HCT116 (cell line): ENCODE measurements around the gene ANKMY2. TPM values are rescaled to one million over a fixed set of nuclear protein-coding genes. Genes with fewer than 3 reads are reported as not detected.

ENCODE experiments used
- ATAC-seq: fragments of 200-7000 bp; cut with Tn5 transposase; 2 replicates; pipeline ENCODE4 v1.9.1; 2020; ENCODE audit warnings: mild to moderate bottlenecking, moderate library complexity
- BruUV-seq: library from RNA; stranded (reverse); fragments of 400-500 nt; replicated peaks from 2 replicates; lab custom pipeline; 2021; lab: Mats Ljungman, UMichigan
- CTCF ChIA-PET: fragments of 300-600 bp; sonication (Branson Sonifier 250); formaldehyde crosslinking; loops from one replicate; lab custom pipeline; 2021; ENCODE audit warnings: antibody characterized with exemption; lab: Charles Lee
- POLR2A ChIA-PET: fragments of 300-600, 350-600 bp; sonication (Branson Sonifier 250); formaldehyde crosslinking; loops from one replicate; lab custom pipeline; 2021; ENCODE audit warnings: antibody characterized with exemption; lab: Charles Lee
- RAD21 ChIA-PET, 2 experiments: fragments of 300-600 bp; sonication (Branson Sonifier 250); formaldehyde crosslinking; loops; one replicate each; lab custom pipeline; 2023; ENCODE audit warnings: low total read pairs in 2 of 2; ENCODE audit not compliant: uncharacterized antibody in 2 of 2, unreplicated experiment in 2 of 2, low non-redundant PET in 1 of 2; lab: Charles Lee
- DNase-seq: peaks from one replicate; pipeline ENCODE4 v3.0.0-alpha.2; 2010; ENCODE audit warnings: low read depth, low spot score
- H2AFZ ChIP-seq: fragments of 200-600 bp; shearing (Covaris generic), sonication (generic); 2 replicates; pipeline ENCODE4 v1.6.1; 2017; ENCODE audit warnings: low read depth, mixed run types, mixed read lengths, antibody characterized with exemption, low read length; ENCODE audit not compliant: poor library complexity, severe bottlenecking
- H3K27ac ChIP-seq: 2 replicates; pipeline ENCODE4 v1.5.1; 2012; ENCODE audit warnings: low read depth, low read length
- H3K27me3 ChIP-seq: fragments of 200-600 bp; sonication (generic); 2 replicates; pipeline ENCODE4 v1.6.1; 2016; ENCODE audit warnings: mixed run types, low read length, mixed read lengths; ENCODE audit not compliant: insufficient read depth
- H3K36me3 ChIP-seq, 2 experiments: fragments of 200-500 bp in 1 of 2; fragments of 200-600 bp in 1 of 2; sonication (Bioruptor generic) in 1 of 2; sonication (generic) in 1 of 2; 2 replicates each; pipeline versions ENCODE4 v1.5.1 to v1.6.1; 2014 to 2016; ENCODE audit warnings: low read length in 2 of 2, inconsistent platforms in 1 of 2, mixed read lengths in 1 of 2, mixed run types in 1 of 2; ENCODE audit not compliant: insufficient read depth in 2 of 2, control insufficient read depth in 1 of 2
- H3K4me1 ChIP-seq, 2 experiments: fragments of 200-600 bp in 1 of 2; sonication (generic) in 1 of 2; 2 replicates each; pipeline versions ENCODE4 v1.5.1 to v1.6.1; 2012 to 2017; ENCODE audit warnings: low read length in 2 of 2, inconsistent platforms in 1 of 2, mild to moderate bottlenecking in 1 of 2, mixed read lengths in 1 of 2, mixed run types in 1 of 2, moderate library complexity in 1 of 2; ENCODE audit not compliant: insufficient read depth in 2 of 2, control insufficient read depth in 1 of 2
- H3K4me2 ChIP-seq: fragments of 200-600 bp; sonication (generic); 2 replicates; pipeline ENCODE4 v1.6.1; 2017; ENCODE audit warnings: mixed run types, low read length, mixed read lengths
- H3K4me3 ChIP-seq, 2 experiments: fragments of 200-600 bp in 1 of 2; sonication (generic) in 1 of 2; replicated peaks in 1 of 2; 2 replicates each; pipeline ENCODE4 v1.5.1; 2011 to 2016; ENCODE audit warnings: low read length in 2 of 2, control low read depth in 1 of 2, low read depth in 1 of 2, mild to moderate bottlenecking in 1 of 2, mixed read lengths in 1 of 2, mixed run types in 1 of 2
- H3K79me2 ChIP-seq: fragments of 200-600 bp; sonication (generic); 2 replicates; pipeline ENCODE4 v1.6.1; 2017; ENCODE audit warnings: mild to moderate bottlenecking, mixed run types, low read length, moderate library complexity, mixed read lengths; ENCODE audit not compliant: insufficient read depth
- H3K9ac ChIP-seq: fragments of 200-600 bp; sonication (generic); 2 replicates; pipeline ENCODE4 v1.6.1; 2016; ENCODE audit warnings: low read length, mixed read lengths
- H3K9me2 ChIP-seq: fragments of 200-600 bp; sonication (generic), shearing (Covaris generic); 2 replicates; pipeline ENCODE4 v1.6.1; 2017; ENCODE audit warnings: mixed run types, mild to moderate bottlenecking, moderate library complexity; ENCODE audit not compliant: insufficient read depth
- H3K9me3 ChIP-seq, 2 experiments: fragments of 200-500 bp in 1 of 2; fragments of 200-600 bp in 1 of 2; sonication (Bioruptor generic) in 1 of 2; sonication (generic) in 1 of 2; 2 replicates each; pipeline ENCODE4 v1.6.1; 2014 to 2017; ENCODE audit warnings: low read length in 2 of 2, mixed read lengths in 2 of 2, inconsistent platforms in 1 of 2, low read depth in 1 of 2, mild to moderate bottlenecking in 1 of 2, mixed run types in 1 of 2, moderate library complexity in 1 of 2; ENCODE audit not compliant: control insufficient read depth in 1 of 2, insufficient read depth in 1 of 2
- H4K20me1 ChIP-seq: fragments of 200-600 bp; sonication (generic), shearing (Covaris generic); 2 replicates; pipeline ENCODE4 v1.6.1; 2017; ENCODE audit warnings: mixed run types, mild to moderate bottlenecking, moderate library complexity; ENCODE audit not compliant: insufficient read depth
- ATF3 ChIP-seq: IDR thresholded peaks from 2 replicates; pipeline ENCODE4 v1.6.1; 2012
- CBX3 ChIP-seq: IDR thresholded peaks from 2 replicates; pipeline ENCODE4 v1.6.1; 2012; ENCODE audit warnings: low read depth
- CEBPB ChIP-seq: IDR thresholded peaks from 2 replicates; pipeline ENCODE4 v1.6.1; 2012; ENCODE audit warnings: low read depth
- CTCF ChIP-seq, 3 experiments: fragments of 200-600 bp in 1 of 3; sonication (generic) in 1 of 3; IDR thresholded peaks in 2 of 3; conservative IDR thresholded peaks in 1 of 3; 2 replicates each; pipeline ENCODE4 v1.5.1; 2012 to 2017; ENCODE audit warnings: low read depth in 2 of 3, low read length in 2 of 3, antibody characterized with exemption in 1 of 3, borderline replicate concordance in 1 of 3, control low read depth in 1 of 3, mild to moderate bottlenecking in 1 of 3, mixed read lengths in 1 of 3, mixed run types in 1 of 3, moderate library complexity in 1 of 3; ENCODE audit not compliant: insufficient read depth in 1 of 3
- EGR1 ChIP-seq: IDR thresholded peaks from 2 replicates; pipeline ENCODE4 v1.6.1; 2012; ENCODE audit warnings: low read depth
- EZH2 ChIP-seq: fragments of 200-600 bp; sonication (generic); IDR thresholded peaks from 2 replicates; pipeline ENCODE4 v1.6.1; 2017; ENCODE audit warnings: antibody characterized with exemption, mixed run types
- EZH2phosphoT487 ChIP-seq: fragments of 200-600 bp; IDR thresholded peaks from 2 replicates; pipeline ENCODE4 v1.6.1; 2018; ENCODE audit warnings: antibody characterized with exemption, borderline replicate concordance
- FOSL1 ChIP-seq: IDR thresholded peaks from 2 replicates; pipeline ENCODE4 v1.6.1; 2012; ENCODE audit warnings: low read depth
- JUND ChIP-seq: IDR thresholded peaks from 2 replicates; pipeline ENCODE4 v1.6.1; 2012
- MAX ChIP-seq: IDR thresholded peaks from 2 replicates; pipeline ENCODE4 v1.6.1; 2012
- POLR2A ChIP-seq: IDR thresholded peaks from 2 replicates; pipeline ENCODE4 v1.7.0; 2011; ENCODE audit warnings: borderline replicate concordance; ENCODE audit not compliant: insufficient read depth, insufficient read length; ENCODE audit errors: extremely low read depth
- POLR2AphosphoS5 ChIP-seq: IDR thresholded peaks from 2 replicates; pipeline ENCODE4 v1.6.1; 2011; ENCODE audit warnings: mild to moderate bottlenecking, low read depth, low read length, moderate library complexity
- RAD21 ChIP-seq: IDR thresholded peaks from 2 replicates; pipeline ENCODE4 v1.6.1; 2012; ENCODE audit warnings: low read depth, mild to moderate bottlenecking
- SP1 ChIP-seq: IDR thresholded peaks from 2 replicates; pipeline ENCODE4 v1.6.1; 2012; ENCODE audit warnings: low read depth
- SRF ChIP-seq: IDR thresholded peaks from 2 replicates; pipeline ENCODE4 v1.6.1; 2012; ENCODE audit warnings: low read depth
- TCF7L2 ChIP-seq: IDR thresholded peaks from 2 replicates; pipeline ENCODE4 v1.7.0; 2011; ENCODE audit warnings: borderline replicate concordance, inconsistent platforms; ENCODE audit not compliant: insufficient read depth, insufficient read length; ENCODE audit errors: extremely low read depth
- YY1 ChIP-seq: IDR thresholded peaks from 2 replicates; pipeline ENCODE4 v1.6.1; 2011; ENCODE audit warnings: low read length, low read depth, moderate library complexity, mild to moderate bottlenecking; ENCODE audit not compliant: insufficient replicate concordance; ENCODE audit errors: extremely low read depth
- ZBTB33 ChIP-seq: IDR thresholded peaks from 2 replicates; pipeline ENCODE4 v1.6.1; 2011; ENCODE audit warnings: mild to moderate bottlenecking, low read length, moderate library complexity; ENCODE audit not compliant: insufficient replicate concordance; ENCODE audit errors: extremely low read depth
- ZFX ChIP-seq: fragments of 450-650 bp; IDR thresholded peaks from 2 replicates; pipeline ENCODE4 v1.6.1; 2017
- intact Hi-C: fragments of 100-400 bp; cut with micrococcal nuclease; formaldehyde crosslinking; loops from 2 replicates; pipeline ENCODE4 v1.10.0; 2022
- total RNA-seq: library from RNA; stranded (reverse); gene quantifications from one replicate; pipeline ENCODE4 v1.2.1, GENCODE V29; 2021; ENCODE audit not compliant: unreplicated experiment
- TF ChIP-seq, protein P1 (sequence below): IDR thresholded peaks from 2 replicates; pipeline ENCODE4 v1.6.1; 2012; ENCODE audit warnings: low read depth

The ANKMY2 gene
- total RNA-seq, 1 experiment from 2014 or later, result 24.9 TPM

- H3K9me3 ChIP-seq, result no peaks in the 10 kb centered on the region
- no peak for DNase-seq
- H3K36me3 ChIP-seq, result 0 out of 4 replicates have a peak, but pooled peaks cover 0 to 4% of the 10 kb centered on the region in 2 experiments
- no peak for ATAC-seq
- H3K9me2 ChIP-seq, result no peaks in the 10 kb centered on the region
- H3K27me3 ChIP-seq, result no peaks in the 10 kb centered on the region
- no peak for TF ChIP-seq MAX
- no peak for TF ChIP-seq ZBTB33
- no peak for TF ChIP-seq ZFX
- TF ChIP-seq SRF, result no peak
- TF ChIP-seq CTCF (IDR thresholded peaks at IDR 0.05 in 2 of 3, conservative IDR thresholded peaks at IDR 0.05 in 1 of 3; ENCODE audit: borderline replicate concordance in 1 of 3, insufficient read depth in 1 of 3, low read depth in 2 of 3, low read length in 2 of 3), result no peak
- TF ChIP-seq, protein P1, sequence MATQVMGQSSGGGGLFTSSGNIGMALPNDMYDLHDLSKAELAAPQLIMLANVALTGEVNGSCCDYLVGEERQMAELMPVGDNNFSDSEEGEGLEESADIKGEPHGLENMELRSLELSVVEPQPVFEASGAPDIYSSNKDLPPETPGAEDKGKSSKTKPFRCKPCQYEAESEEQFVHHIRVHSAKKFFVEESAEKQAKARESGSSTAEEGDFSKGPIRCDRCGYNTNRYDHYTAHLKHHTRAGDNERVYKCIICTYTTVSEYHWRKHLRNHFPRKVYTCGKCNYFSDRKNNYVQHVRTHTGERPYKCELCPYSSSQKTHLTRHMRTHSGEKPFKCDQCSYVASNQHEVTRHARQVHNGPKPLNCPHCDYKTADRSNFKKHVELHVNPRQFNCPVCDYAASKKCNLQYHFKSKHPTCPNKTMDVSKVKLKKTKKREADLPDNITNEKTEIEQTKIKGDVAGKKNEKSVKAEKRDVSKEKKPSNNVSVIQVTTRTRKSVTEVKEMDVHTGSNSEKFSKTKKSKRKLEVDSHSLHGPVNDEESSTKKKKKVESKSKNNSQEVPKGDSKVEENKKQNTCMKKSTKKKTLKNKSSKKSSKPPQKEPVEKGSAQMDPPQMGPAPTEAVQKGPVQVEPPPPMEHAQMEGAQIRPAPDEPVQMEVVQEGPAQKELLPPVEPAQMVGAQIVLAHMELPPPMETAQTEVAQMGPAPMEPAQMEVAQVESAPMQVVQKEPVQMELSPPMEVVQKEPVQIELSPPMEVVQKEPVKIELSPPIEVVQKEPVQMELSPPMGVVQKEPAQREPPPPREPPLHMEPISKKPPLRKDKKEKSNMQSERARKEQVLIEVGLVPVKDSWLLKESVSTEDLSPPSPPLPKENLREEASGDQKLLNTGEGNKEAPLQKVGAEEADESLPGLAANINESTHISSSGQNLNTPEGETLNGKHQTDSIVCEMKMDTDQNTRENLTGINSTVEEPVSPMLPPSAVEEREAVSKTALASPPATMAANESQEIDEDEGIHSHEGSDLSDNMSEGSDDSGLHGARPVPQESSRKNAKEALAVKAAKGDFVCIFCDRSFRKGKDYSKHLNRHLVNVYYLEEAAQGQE, result no peak
- no peak for TF ChIP-seq RAD21
- TF ChIP-seq YY1, result no peak
- TF ChIP-seq CBX3, result no peak
- no peak for TF ChIP-seq ATF3
- no peak for TF ChIP-seq POLR2AphosphoS5
- no peak for TF ChIP-seq EZH2phosphoT487
- no peak for TF ChIP-seq JUND
- TF ChIP-seq FOSL1, result no peak
- no peak for TF ChIP-seq EZH2
- TF ChIP-seq CEBPB, result no peak
- TF ChIP-seq POLR2A, result no peak
- no peak for TF ChIP-seq EGR1
- no peak for TF ChIP-seq SP1
- no peak for TF ChIP-seq TCF7L2
- H3K27ac ChIP-seq, result no peak overlapping the region
- H3K9ac ChIP-seq, result no peak overlapping the region
- H3K79me2 ChIP-seq, result peaks cover 100% of the 10 kb centered on the region
- H3K4me2 ChIP-seq, result no peak overlapping the region
- H3K4me1 ChIP-seq, result peaks cover 27 to 29% of the 10 kb centered on the region in 2 experiments; a peak in 3 of 4 replicates
- RAD21 ChIA-PET, result no interaction called here
- CTCF ChIA-PET, result no interaction called here
- H3K4me3 ChIP-seq, result no peak overlapping the region
- no peak overlapping the region for H2AFZ ChIP-seq
- intact Hi-C loops, result no loop called here
- H4K20me1 ChIP-seq, result peaks cover 6% of the 10 kb centered on the region; the same call in 1 of the 2 replicates
- BruUV-seq, result no TSS peak
- POLR2A ChIA-PET, result no interaction called here
Observed at GRCh38 chr7:16651396-16652239, 6.1 kb upstream of the ANKMY2 start.
